ENCODE results near the gene KLHL14. TPM values are rescaled to one million over a fixed set of nuclear protein-coding genes. Genes with fewer than 3 reads are reported as not detected.

Gene KLHL14
- total RNA-seq, 2 experiments from 2014 or later = 0.57 to 2.8 TPM

DNA sequence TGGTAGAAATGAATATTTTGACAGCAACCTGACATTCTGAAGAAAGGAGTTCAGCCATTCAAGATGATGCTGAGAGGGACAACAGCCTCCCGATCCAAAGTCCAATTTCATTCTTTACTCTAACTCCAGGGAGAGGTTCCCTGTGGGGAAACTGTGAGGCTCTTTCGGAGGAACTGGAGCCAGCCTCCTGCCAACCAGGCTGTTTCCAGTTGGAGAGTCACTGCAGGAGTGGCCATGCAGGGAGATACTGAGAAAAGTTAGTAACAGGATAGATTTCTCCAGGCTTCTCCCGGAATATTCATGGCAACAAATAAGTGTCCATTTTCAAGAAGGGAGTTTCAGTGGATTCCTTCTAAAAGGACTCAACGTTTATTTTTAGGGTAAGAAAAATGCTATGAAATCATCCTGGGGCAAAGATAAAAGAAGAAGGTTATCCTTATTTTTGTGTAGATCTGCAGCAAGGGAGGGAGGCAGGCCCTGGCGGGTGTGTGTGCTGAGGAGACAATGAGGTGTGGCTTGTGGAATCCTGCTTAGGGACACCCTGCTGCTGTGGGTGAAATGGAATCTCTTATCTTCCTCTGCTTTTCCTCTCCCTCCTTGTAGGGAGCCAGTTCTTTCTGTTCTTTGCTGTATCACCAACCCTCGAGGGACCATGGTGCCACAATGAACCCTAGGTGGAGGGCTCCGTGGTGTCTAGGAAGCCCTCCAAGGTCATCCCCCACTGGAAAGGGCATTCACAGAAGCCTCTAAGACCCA lies 18.1 kb downstream of the KLHL14 start:
- Histone ChIP-seq H3K27ac (ENCODE audit: low read depth, low read length, poor library complexity, severe bottlenecking) (no peak overlapping the region), H3K9me3 (ENCODE audit: low read length) (no peaks in the 10 kb centered on the region), H3K79me2 (ENCODE audit: insufficient read depth, low read depth, low read length) (no peaks in the 10 kb centered on the region), H3K4me1 (ENCODE audit: insufficient read depth, low read length, poor library complexity, severe bottlenecking) (peaks cover 26% of the 10 kb centered on the region), H3K9me2 (ENCODE audit: insufficient read depth, low read length) (no peaks in the 10 kb centered on the region), H2AFZ (ENCODE audit: low read length) (no peak overlapping the region), H3K4me2 (ENCODE audit: low read length) (no peak overlapping the region), H3K4me3 (ENCODE audit: low read depth, low read length, poor library complexity, severe bottlenecking) (no peak overlapping the region), H3K36me3 (ENCODE audit: insufficient read depth, low read length) (no peaks in the 10 kb centered on the region; the same call in 1 of the 2 replicates), H4K20me1 (ENCODE audit: insufficient read depth, low read length) (no peaks in the 10 kb centered on the region)
- no peak for TF ChIP-seq EZH2phosphoT487 (IDR thresholded peaks at IDR 0.05; ENCODE audit: borderline replicate concordance, low read depth, low read length)
- TF ChIP-seq, protein P1, sequence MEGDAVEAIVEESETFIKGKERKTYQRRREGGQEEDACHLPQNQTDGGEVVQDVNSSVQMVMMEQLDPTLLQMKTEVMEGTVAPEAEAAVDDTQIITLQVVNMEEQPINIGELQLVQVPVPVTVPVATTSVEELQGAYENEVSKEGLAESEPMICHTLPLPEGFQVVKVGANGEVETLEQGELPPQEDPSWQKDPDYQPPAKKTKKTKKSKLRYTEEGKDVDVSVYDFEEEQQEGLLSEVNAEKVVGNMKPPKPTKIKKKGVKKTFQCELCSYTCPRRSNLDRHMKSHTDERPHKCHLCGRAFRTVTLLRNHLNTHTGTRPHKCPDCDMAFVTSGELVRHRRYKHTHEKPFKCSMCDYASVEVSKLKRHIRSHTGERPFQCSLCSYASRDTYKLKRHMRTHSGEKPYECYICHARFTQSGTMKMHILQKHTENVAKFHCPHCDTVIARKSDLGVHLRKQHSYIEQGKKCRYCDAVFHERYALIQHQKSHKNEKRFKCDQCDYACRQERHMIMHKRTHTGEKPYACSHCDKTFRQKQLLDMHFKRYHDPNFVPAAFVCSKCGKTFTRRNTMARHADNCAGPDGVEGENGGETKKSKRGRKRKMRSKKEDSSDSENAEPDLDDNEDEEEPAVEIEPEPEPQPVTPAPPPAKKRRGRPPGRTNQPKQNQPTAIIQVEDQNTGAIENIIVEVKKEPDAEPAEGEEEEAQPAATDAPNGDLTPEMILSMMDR (conservative IDR thresholded peaks at IDR 0.05; ENCODE audit: low read length) = no peak
- BruUV-seq (replicated peaks) = no TSS peak
- ChIA-PET POLR2A (interaction anchor here (1.1 kb wide), 1 partner anchor 12 kb away, joined by 4 read pairs; no protein-coding TSS in a partner anchor), CTCF (ENCODE audit: unreplicated experiment) (interaction anchor here (0.5 kb wide), 1 partner anchor 476 kb away, joined by 3 read pairs; no protein-coding TSS in a partner anchor)
- intact Hi-C loops (cut with micrococcal nuclease; ENCODE audit: unreplicated experiment) = no loop called here
- DNase-seq (ENCODE audit: low spot score) = no peak

DNA sequence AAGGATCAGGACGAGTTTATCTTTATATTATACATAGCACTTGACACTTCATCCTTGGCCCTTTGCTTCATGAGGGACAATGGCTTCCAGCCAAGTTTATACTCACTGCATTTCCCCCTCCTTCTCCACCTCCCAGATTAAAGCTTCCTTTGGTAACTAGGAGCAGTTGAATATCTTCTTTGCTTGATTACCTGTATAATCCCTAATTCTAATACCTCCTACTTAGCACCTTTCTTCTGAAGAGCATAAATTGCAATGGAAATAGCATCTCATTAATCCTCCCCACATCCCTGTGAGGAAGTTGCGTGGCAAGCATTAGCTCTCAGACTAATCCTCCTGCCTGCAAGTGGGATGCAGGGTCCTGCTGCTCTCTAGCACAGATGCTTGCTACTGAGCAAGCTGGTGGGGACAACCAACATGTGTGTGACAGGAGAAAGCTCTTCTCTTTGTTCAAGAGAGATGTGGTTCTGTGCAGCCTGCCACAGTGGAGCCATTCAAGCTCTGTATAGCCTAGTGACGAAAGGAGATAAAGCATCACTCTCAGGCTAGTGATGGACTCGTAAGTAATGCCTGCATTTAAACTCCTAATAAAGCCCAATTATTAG lies 19.1 kb downstream of the KLHL14 start:
- BruUV-seq (replicated peaks) = no TSS peak
- Histone ChIP-seq H2AFZ (ENCODE audit: low read length) (no peak overlapping the region), H3K4me2 (ENCODE audit: low read length) (no peak overlapping the region), H3K79me2 (ENCODE audit: insufficient read depth, low read depth, low read length) (no peaks in the 10 kb centered on the region), H3K9me3 (ENCODE audit: low read length) (no peaks in the 10 kb centered on the region), H4K20me1 (ENCODE audit: insufficient read depth, low read length) (no peaks in the 10 kb centered on the region), H3K36me3 (ENCODE audit: insufficient read depth, low read length) (no peaks in the 10 kb centered on the region; the same call in 1 of the 2 replicates), H3K9me2 (ENCODE audit: insufficient read depth, low read length) (no peaks in the 10 kb centered on the region), H3K27ac (ENCODE audit: low read depth, low read length, poor library complexity, severe bottlenecking) (no peak overlapping the region), H3K4me3 (ENCODE audit: low read depth, low read length, poor library complexity, severe bottlenecking) (no peak overlapping the region), H3K4me1 (ENCODE audit: insufficient read depth, low read length, poor library complexity, severe bottlenecking) (peaks cover 16% of the 10 kb centered on the region)
- TF ChIP-seq, protein P1 (conservative IDR thresholded peaks at IDR 0.05; ENCODE audit: low read length) = no peak
- no peak for TF ChIP-seq EZH2phosphoT487 (IDR thresholded peaks at IDR 0.05; ENCODE audit: borderline replicate concordance, low read depth, low read length)
- ChIA-PET POLR2A (interaction anchor here (0.6 to 1.1 kb wide), 3 partner anchors 11 to 215 kb away, joined by 3 to 5 read pairs (median 4); no protein-coding TSS in a partner anchor), CTCF (ENCODE audit: unreplicated experiment) (interaction anchor here (0.5 kb wide), 1 partner anchor 476 kb away, joined by 3 read pairs; no protein-coding TSS in a partner anchor)
- intact Hi-C loops (cut with micrococcal nuclease; ENCODE audit: unreplicated experiment) = no loop called here
- no peak for DNase-seq (ENCODE audit: low spot score)

DNA sequence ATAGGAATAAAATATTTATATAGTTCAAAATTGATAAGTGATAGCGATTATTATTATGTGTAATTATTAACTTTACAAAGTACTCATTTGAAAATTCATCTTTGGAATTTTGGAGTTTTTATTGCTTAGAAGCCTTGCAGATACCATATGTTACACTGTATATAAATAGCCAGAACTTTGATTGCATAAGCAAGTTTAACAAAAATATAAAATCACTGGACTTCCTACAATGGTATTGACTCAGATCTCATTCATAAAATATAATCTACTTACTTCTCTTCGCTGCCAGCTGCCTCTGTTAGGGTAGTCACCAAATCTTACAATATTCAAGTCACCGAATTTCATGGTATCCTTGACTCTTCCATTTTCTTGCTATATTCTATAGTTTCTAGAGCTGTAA lies 22.5 kb downstream of the KLHL14 start:
- CTCF ChIA-PET (ENCODE audit: unreplicated experiment) = no interaction called here
- no peak overlapping the region for H3K27ac ChIP-seq (ENCODE audit: low read depth, low read length, poor library complexity, severe bottlenecking)
- intact Hi-C loops (cut with micrococcal nuclease; ENCODE audit: unreplicated experiment) = no loop called here
- no peak overlapping the region for H2AFZ ChIP-seq (ENCODE audit: low read length)
- TF ChIP-seq EZH2phosphoT487 (IDR thresholded peaks at IDR 0.05; ENCODE audit: borderline replicate concordance, low read depth, low read length) = no peak
- TF ChIP-seq, protein P1 (conservative IDR thresholded peaks at IDR 0.05; ENCODE audit: low read length) = no peak
- no peaks in the 10 kb centered on the region for H3K79me2 ChIP-seq (ENCODE audit: insufficient read depth, low read depth, low read length)
- no peak overlapping the region for H3K4me2 ChIP-seq (ENCODE audit: low read length)
- no peaks in the 10 kb centered on the region for H3K9me2 ChIP-seq (ENCODE audit: insufficient read depth, low read length)
- POLR2A ChIA-PET = no interaction called here
- H4K20me1 ChIP-seq (ENCODE audit: insufficient read depth, low read length) = no peaks in the 10 kb centered on the region
- BruUV-seq (replicated peaks) = no TSS peak
- H3K4me3 ChIP-seq (ENCODE audit: low read depth, low read length, poor library complexity, severe bottlenecking) = no peak overlapping the region
- H3K4me1 ChIP-seq (ENCODE audit: insufficient read depth, low read length, poor library complexity, severe bottlenecking) = no peaks in the 10 kb centered on the region
- H3K9me3 ChIP-seq (ENCODE audit: low read length) = no peaks in the 10 kb centered on the region
- DNase-seq (ENCODE audit: low spot score) = no peak
- H3K36me3 ChIP-seq (ENCODE audit: insufficient read depth, low read length) = no peaks in the 10 kb centered on the region

Measured in OCI-LY7 (cell line).